Hepatocyte (in vitro differentiated cells): Measurements from ENCODE around the gene ADGRA1.

Source experiments
- EZH2 ChIP-seq: fragments of 200-600 bp; sonication (generic); IDR thresholded peaks from 2 replicates; pipeline ENCODE4 v1.6.1; 2016; ENCODE audit warnings: antibody characterized with exemption, mild to moderate bottlenecking, borderline replicate concordance
- EZH2phosphoT487 ChIP-seq: fragments of 200-600 bp; sonication (generic); IDR thresholded peaks from one replicate; pipeline ENCODE4 v1.6.1; 2018; ENCODE audit warnings: antibody characterized with exemption, mild to moderate bottlenecking, low read depth, moderate library complexity; ENCODE audit not compliant: unreplicated experiment, severe bottlenecking
- TF ChIP-seq, protein P1 (sequence below): fragments of 200-600 bp; sonication (generic); IDR thresholded peaks from 2 replicates; pipeline ENCODE4 v1.5.1; 2016; ENCODE audit warnings: antibody characterized with exemption, mild to moderate bottlenecking; ENCODE audit not compliant: poor library complexity

DNA sequence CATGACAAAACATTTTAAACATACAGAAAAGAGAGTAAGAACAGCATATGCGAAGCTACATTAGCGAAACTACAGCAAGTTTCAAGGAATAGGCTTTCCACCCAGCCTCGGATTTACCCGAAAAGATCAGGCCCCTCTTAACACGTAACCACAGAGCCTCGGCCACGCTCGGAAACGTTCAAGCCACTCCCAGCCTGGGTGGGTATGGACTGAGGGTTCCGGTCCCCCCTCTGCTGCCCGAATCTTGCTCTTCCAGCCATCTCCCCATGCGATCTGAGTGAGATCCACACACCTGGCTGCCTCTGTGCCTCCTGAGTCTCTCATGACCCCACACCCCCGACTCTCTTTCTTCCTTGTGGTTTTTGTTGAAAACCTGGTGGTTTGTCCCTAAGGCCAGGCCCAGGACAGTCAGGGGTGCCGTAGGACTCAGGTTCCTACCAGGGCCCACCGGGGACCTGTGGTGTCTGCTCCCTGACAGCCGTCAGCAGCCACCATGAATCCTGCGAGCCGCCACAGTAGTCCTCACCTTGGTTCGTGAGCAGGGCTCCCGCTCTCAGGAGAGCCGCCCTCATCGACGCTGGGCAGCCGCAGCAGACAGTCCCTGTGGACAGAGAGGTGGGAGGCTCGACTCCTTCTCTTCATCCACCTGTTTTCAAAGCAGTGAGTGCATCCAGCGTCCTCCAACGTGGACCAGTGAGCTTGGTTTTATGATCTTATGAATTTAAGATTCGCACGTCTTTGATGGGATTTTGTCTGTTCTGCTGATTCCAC, 90.8 kb downstream of the ADGRA1 start:
- TF ChIP-seq EZH2phosphoT487, result no peak
- TF ChIP-seq, protein P1, sequence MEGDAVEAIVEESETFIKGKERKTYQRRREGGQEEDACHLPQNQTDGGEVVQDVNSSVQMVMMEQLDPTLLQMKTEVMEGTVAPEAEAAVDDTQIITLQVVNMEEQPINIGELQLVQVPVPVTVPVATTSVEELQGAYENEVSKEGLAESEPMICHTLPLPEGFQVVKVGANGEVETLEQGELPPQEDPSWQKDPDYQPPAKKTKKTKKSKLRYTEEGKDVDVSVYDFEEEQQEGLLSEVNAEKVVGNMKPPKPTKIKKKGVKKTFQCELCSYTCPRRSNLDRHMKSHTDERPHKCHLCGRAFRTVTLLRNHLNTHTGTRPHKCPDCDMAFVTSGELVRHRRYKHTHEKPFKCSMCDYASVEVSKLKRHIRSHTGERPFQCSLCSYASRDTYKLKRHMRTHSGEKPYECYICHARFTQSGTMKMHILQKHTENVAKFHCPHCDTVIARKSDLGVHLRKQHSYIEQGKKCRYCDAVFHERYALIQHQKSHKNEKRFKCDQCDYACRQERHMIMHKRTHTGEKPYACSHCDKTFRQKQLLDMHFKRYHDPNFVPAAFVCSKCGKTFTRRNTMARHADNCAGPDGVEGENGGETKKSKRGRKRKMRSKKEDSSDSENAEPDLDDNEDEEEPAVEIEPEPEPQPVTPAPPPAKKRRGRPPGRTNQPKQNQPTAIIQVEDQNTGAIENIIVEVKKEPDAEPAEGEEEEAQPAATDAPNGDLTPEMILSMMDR, result no peak
- no peak for TF ChIP-seq EZH2
